Measurements from ENCODE around the gene SVBP. TPM values are rescaled to one million over a fixed set of nuclear protein-coding genes. Genes with fewer than 3 reads are reported as not detected.

The SVBP gene
- polyA plus RNA-seq, 1 experiment = 29.8 TPM

DNA sequence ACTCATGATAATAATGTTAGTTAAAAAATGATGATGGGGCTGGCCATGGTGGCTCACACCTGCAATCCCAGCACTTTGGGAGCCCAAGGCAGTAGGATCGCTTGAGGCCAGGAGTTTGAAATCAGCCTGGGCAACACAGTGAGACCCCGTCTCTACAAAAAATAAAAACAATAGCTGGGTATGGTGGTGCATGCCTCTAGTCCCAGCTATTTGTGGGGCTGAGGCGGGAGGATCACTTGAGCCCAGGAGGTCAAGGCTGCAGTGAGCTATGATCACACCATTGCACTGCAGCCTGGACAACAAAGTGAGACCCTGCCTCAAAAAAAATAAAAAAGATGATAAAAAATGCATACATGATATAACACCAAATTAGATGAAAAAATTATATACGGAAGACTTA is 55.6 kb downstream of the SVBP start:
- ChIA-PET CTCF (interaction anchor here (0.9 to 1.6 kb wide), 2 partner anchors 16 to 183 kb away, joined by 3 to 4 read pairs; no protein-coding TSS in a partner anchor), POLR2A (no interaction called here)
- no peak for TF ChIP-seq CTCF (IDR thresholded peaks at IDR 0.05; ENCODE audit: low read depth, low read length)
- Histone ChIP-seq H3K9me3 (ENCODE audit: control insufficient read depth, insufficient read depth, low read length) (peaks cover 2% of the 10 kb centered on the region; the same call in 1 of the 2 replicates), H3K4me3 (ENCODE audit: low read depth, low read length) (no peak overlapping the region), H3K27me3 (ENCODE audit: control insufficient read depth, insufficient read depth, low read length) (no peaks in the 10 kb centered on the region), H3K27ac (ENCODE audit: low read depth, low read length) (no peak overlapping the region)
- no peak for DNase-seq (ENCODE audit: low read depth, low spot score)

DNA sequence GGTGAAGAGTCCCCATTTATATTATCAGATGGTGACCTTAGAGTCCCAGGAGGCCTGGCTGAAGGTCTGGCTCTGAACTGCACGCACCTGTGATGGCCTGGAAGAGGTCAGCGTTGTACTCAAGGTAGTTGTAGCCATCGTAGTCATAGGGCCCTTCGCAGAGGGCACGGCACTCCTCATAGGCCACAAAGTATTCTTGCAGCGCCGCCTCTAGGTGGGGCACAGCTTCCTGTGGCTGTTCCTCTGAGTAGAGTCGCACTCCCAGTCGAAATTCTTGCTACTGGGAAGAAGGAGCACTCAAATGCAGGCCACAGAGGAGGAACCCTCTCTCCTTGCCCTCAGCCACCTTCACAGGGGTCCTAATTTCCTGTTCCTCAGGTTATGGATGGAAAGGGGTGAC is 58.1 kb downstream of the SVBP start:
- H3K4me3 ChIP-seq (ENCODE audit: low read depth, low read length) = no peak overlapping the region
- no peaks in the 10 kb centered on the region for H3K9me3 ChIP-seq (ENCODE audit: control insufficient read depth, insufficient read depth, low read length)
- H3K27ac ChIP-seq (ENCODE audit: low read depth, low read length) = no peak overlapping the region
- H3K27me3 ChIP-seq (ENCODE audit: control insufficient read depth, insufficient read depth, low read length) = no peaks in the 10 kb centered on the region
- ChIA-PET CTCF (interaction anchor here (1.5 kb wide), 1 partner anchor 315 kb away, joined by 3 read pairs; no protein-coding TSS in a partner anchor), POLR2A (interaction anchor here (1.1 kb wide), 1 partner anchor 77 kb away, joined by 3 read pairs; the partner anchor contains the start of gene YBX1)
- DNase-seq (ENCODE audit: low read depth, low spot score) = no peak
- TF ChIP-seq CTCF (IDR thresholded peaks at IDR 0.05; ENCODE audit: low read depth, low read length) = no peak; the same call in 1 of the 2 replicates

DNA sequence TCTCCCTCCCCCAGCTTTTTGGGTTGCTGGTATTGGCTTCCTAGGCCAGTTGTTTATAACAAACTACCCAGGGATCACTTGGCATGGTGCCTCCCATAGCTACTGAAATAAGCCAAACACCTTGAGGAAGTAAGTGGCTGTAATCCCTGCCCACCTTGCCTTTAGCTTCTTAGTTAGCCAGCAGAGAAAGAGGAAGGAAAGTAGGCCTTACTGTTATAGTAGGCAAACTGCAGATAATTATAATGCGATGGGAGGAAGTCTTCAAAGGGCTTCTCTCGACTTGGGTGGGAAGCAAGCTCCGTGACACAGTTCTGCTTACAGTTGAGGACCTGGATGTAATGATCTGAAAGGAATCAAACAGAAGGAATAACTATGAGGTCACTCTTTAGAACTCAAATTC is 58.6 kb downstream of the SVBP start:
- ChIA-PET CTCF (interaction anchor here (0.9 to 1.5 kb wide), 2 partner anchors 9 to 315 kb away, joined by 3 read pairs; no protein-coding TSS in a partner anchor), POLR2A (interaction anchor here (1.1 kb wide), 1 partner anchor 77 kb away, joined by 3 read pairs; the partner anchor contains the start of gene YBX1)
- no peak for DNase-seq (ENCODE audit: low read depth, low spot score)
- H3K4me3 ChIP-seq (ENCODE audit: low read depth, low read length) = no peak overlapping the region
- H3K27me3 ChIP-seq (ENCODE audit: control insufficient read depth, insufficient read depth, low read length) = no peaks in the 10 kb centered on the region
- H3K9me3 ChIP-seq (ENCODE audit: control insufficient read depth, insufficient read depth, low read length) = no peaks in the 10 kb centered on the region
- TF ChIP-seq CTCF (IDR thresholded peaks at IDR 0.05; ENCODE audit: low read depth, low read length) = no peak
- no peak overlapping the region for H3K27ac ChIP-seq (ENCODE audit: low read depth, low read length)

DNA sequence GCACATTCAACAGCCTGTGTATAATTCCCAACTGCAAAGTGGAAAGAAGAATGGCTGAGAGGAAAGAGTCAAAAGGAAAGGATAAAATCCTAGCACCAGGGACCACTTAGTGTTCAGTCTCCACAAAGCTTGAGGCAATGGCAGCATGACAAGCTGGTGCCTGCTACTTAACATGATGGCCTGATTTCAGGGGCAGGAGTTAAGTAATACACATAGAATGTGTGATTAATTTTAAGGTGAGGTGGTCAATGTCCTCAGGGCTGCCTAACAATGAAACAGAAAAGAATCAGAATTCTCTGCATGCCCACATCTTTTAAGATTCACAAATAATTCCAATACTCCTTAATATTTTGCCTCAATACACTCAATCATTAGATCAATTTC is 59.3 kb downstream of the SVBP start:
- TF ChIP-seq CTCF (IDR thresholded peaks at IDR 0.05; ENCODE audit: low read depth, low read length) = no peak
- H3K4me3 ChIP-seq (ENCODE audit: low read depth, low read length) = no peak overlapping the region
- H3K27ac ChIP-seq (ENCODE audit: low read depth, low read length) = no peak overlapping the region
- ChIA-PET CTCF (interaction anchor here (0.9 to 1.6 kb wide), 6 partner anchors 9 to 610 kb away, joined by 3 to 5 read pairs (median 3); partner anchors contain the start of genes C1orf50 and P3H1), POLR2A (no interaction called here)
- H3K27me3 ChIP-seq (ENCODE audit: control insufficient read depth, insufficient read depth, low read length) = no peaks in the 10 kb centered on the region
- H3K9me3 ChIP-seq (ENCODE audit: control insufficient read depth, insufficient read depth, low read length) = no peaks in the 10 kb centered on the region
- DNase-seq (ENCODE audit: low read depth, low spot score) = no peak

Other genes starting within 250 kb of the SVBP start
- 25.8 and 36.1 TPM in 2 replicates for gene PPIH, start 159.0 kb downstream of the SVBP start, polyA plus RNA-seq (2011; rRNA removed)
- gene YBX1, start 135.0 kb downstream of the SVBP start, polyA plus RNA-seq (2011; rRNA removed) = 599 and 636 TPM in 2 replicates
- gene CLDN19, start 77.2 kb downstream of the SVBP start, polyA plus RNA-seq (2011; rRNA removed) = not detected in 2 replicates
- 156 and 188 TPM in 2 replicates for gene P3H1, start 50.4 kb downstream of the SVBP start, polyA plus RNA-seq (2011; rRNA removed)
- gene C1orf50, start 50.1 kb downstream of the SVBP start, polyA plus RNA-seq (2011; rRNA removed) = 5.4 and 6.4 TPM in 2 replicates
- 0.04 TPM in 1 of 2 replicates, not detected in the other for gene TMEM269, start 32.4 kb downstream of the SVBP start, polyA plus RNA-seq (2011; rRNA removed)
- gene ERMAP, start 275 bp downstream of the SVBP start, polyA plus RNA-seq (2011; rRNA removed) = 16.1 and 18.2 TPM in 2 replicates
- gene ZNF691, start 29.2 kb upstream of the SVBP start, polyA plus RNA-seq (2011; rRNA removed) = 5.6 and 6.3 TPM in 2 replicates
- gene SLC2A1, start 141.5 kb upstream of the SVBP start, polyA plus RNA-seq (2011; rRNA removed) = 114 and 140 TPM in 2 replicates